Measurements from ENCODE around the gene NFIB.

Gene NFIB

DNA sequence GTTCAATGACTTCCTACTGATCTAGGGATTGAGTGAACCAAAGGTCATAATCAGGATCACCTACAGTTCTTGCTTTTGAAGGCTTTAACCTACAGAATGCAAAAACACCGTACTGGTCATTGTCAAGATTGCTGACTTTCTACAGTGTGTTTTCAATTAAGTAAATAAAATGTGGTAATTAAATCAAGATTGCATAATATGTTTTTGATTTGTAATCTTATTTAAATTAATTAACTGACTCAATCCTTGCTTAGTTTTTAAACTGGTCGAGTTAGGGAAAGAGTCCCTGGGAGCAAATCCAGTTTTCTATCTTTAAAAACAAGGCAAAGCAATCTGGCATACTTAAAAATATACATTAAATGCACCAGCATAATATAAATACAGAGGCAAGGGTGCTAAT, 125.9 kb downstream of the NFIB start:
- DNase-seq (ENCODE audit: low read depth): no peak

DNA sequence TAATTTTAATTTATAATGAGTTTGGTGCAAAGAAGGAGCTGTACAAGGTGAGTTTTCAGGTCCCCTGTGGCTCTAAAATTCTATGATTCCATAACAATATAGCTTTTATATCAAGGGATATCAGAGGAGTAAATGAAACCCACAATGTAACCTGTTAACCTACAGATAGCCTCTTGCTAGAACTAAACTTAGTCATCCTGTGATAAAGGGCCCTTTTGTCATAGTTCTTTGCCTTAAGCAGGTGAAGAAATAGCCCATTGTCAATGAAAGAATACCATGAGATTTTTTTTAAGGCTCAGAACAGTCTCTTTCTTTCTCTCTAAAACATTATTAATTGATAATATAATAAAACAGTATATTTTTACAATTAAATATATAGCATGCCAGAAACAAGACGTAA, 127.8 kb downstream of the NFIB start:
- no peak for DNase-seq (ENCODE audit: low read depth)

DNA sequence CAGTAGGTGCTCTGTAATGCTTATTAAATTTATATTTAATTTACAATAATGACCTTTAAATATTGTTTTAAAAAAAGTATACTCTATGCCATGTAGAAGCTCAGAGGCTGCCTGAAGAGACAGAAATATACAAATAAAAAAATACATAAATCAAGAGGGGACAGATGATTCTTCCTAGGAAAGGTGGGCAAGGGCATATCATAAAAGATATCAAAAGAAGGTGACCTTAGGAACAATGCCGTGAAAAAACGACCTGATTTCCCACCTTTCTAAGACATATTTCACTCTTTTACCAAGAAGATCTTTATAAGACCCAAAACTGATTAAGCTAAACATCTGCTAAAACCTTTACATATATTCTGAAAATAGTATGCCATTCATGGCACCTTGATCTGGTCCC, 128.9 kb downstream of the NFIB start:
- no peak for DNase-seq (ENCODE audit: low read depth)

DNA sequence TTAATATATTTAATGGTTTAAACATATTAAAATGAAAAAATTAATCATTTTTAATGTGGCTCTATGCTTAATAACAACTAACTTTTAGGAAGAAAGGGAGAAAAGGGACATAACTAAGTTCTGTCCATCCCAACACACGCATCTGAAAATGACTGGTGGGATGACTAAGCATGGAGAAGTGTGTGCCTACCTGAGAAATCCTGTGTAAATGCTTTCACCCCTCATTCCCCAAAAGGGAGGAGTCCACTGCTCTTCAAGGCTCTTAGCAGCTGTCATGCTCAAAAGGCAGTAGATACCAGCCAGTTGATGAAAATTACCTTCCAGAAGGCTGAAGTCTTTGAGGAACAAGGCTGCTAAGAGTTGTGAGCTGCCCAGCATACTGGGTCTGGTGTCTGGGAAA, 130.9 kb downstream of the NFIB start:
- no peak for DNase-seq (ENCODE audit: low read depth)

DNA sequence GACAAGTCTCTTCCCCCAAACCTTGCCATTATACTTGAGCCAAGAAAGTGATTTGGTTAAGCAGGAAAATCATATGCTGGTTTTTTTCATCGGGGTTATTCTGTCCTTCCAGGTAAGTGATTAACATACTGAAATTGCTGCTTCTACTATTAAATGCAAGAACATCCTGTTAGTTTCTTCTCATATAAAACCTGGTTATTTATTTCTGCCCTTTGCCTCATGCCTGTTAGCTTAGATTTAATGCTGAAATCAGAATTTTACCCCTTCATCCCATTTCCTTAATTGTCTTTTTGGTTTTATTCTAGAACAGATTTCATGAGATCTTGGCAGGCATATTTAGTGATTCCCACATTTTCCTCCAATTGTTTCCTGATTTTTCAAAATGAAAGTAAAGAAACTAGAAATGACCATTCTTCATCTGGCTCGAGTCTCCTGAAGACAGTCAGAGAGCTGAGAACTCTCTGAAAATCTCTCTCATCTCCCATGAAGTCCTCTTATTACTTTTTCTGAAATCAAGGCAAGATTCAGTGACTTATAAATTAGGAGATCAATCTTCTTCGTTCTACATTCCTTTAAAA, 132.9 kb downstream of the NFIB start:
- DNase-seq (ENCODE audit: low read depth): no peak

DNA sequence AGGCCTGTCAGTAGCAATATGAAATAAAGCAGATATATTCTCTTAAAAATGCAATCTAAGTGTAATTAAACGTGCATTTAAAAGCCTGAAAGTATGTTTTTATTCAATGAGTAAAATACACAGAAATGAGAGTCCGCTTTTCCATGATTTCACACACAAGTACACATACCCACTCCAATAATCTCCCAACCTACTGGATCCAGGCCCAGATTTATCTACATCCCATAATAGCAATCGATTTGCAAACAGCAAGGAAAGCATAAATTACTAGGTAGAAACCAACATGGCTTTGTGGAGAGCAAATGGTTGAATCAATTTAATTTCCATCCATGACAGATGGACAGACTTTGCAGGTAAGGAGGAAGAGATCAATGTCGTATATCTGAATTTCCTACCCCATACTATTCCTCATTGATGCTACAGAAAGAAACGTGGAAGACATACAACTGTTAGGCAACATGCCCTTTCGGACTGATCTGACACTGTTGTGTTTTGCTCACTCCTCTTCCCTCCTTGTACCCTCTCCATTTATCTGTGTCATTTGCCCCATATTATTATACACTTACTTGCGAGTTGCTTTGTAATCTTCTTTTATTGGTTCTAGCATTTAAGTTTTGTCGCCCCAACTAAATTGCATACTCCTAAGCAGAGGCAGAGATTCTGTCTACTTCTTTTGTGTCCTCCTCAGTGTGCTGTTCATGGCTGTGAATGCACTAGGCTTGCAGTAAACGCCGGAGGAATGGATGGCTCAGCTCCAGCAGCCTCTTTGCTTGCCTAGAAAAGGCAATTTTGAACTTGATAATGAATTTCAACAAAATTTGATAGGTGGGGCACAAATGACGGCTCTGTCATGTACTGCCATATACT, 133.6 kb downstream of the NFIB start:
- no peak for DNase-seq (ENCODE audit: low read depth)

DNA sequence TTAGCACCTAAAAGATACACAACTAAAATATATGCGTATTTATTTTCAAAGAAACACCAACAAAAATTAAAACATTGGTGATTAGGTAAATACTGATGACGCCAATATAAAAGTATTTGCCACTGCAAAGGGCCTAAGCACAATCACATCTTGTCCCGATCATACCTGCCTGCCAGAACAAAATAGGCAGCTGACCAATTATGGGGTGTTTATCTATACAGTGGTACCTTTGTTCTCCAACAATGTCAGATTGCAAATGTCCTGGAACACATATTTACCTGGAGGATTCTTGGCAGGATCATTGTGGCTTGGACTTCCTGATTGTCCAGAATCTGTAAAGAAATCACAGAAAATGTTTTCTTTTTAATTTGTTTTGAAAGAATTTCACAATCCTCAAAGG, 134.5 kb downstream of the NFIB start:
- DNase-seq (ENCODE audit: low read depth): no peak

DNA sequence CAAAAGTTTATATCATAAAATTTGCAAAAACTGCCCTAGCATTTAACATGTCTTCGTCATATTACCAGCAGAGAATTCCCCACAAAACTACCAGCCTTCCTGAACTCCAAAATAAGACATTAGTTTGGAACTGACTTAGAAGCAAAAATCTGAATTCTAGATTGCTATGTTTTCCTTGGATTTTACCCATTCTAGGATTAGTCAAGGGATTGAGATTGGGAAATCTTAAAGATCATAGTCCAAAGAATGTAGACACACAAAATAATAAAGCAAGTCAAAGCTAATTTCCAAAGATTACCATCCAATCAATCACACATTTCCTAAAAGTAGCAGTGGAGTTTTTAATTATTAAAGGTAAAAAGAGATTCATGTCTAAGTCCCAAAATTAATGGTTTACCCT, 138.2 kb downstream of the NFIB start:
- no peak for DNase-seq (ENCODE audit: low read depth)

DNA sequence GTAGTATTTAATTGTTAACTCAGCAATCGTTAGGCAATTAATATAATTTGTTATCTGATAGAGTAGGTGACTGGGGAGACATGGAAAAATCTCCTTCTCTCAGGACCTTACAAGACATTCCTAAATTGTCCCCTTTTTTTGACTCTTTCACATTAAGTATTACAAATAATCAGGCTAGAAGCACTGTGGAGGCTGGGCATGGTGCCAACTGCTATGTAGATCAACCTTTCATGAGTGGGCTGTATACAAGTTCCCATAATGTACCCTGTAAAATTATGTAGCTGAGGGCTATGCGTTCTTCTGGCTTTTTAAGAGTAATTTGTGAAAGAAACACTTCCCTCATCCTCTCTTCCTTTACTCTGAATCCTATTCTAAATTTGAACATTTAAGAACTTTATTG, 140.2 kb downstream of the NFIB start:
- no peak for DNase-seq (ENCODE audit: low read depth)

DNA sequence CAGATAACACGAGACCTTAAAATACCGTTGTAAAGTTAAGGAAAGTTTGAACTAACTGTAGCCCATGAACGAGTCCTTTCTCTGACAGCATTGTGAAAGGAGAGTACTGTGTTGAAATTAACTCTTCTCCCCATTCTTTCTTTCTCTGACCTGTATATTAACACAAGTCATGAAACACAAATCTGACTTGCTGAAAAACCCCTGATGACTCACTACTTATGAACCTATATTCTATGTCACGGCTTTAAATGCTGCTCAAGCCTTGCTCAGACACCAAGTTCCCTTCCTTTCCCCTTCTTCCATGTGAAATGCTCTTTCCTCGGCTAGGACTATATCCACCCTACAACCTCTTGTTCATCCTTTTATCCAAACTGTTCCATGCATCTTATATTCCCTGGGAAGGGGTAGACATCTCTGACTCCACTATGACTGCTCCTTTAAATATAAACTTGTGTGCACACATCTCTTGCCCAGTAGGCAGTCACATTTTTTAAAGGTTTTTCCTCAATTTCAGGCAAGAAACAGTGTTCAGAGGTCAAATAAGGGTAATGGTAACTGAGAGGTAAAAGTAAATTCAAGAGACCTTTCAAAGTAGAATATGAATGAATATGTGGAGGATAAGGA, 142.9 kb downstream of the NFIB start:
- no peak for DNase-seq (ENCODE audit: low read depth)

DNA sequence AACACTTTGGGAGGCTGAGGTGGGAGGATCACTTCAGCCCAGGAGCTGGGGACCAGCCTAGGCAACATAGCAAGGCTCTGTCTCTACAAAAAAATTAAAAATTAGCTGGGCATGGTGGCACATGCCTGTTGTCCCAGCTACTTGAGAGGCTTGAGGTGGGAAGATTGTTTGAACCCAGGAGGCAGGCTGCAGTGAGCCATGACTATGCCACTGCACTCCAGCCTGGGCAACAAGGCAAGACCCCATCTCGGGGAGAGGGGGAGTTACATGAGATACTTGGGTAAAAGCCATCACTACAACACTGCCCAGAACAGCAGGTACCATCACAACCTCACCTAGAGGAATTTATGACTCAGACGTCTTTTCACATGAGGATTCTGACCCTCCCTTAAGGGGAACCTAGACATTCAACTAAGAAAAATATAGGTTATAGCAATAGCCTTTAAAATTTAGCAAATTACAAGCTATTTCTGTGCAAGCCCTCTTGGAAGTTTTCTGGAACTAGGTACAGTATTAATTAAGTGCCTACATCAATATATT, 143.5 kb downstream of the NFIB start:
- DNase-seq (ENCODE audit: low read depth): no peak

DNA sequence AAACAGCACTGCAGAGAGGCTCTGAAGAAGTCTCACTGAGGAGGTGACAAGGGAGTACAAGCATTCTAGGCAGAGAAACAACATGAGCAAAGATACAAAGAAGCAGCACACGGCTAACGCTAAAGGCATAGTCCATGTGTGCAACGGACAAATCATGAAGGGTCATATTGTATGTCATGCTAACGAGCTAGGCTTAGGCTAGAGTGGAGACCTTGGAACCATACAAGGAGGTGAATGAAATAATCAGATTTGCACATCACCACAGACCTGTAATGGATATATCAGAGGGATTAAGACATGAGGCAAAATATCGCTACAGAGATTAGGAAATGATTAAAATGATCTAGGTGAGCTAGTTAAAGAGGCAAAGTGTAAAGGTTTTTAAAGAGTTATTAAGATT, 145.6 kb downstream of the NFIB start:
- DNase-seq (ENCODE audit: low read depth): no peak

DNA sequence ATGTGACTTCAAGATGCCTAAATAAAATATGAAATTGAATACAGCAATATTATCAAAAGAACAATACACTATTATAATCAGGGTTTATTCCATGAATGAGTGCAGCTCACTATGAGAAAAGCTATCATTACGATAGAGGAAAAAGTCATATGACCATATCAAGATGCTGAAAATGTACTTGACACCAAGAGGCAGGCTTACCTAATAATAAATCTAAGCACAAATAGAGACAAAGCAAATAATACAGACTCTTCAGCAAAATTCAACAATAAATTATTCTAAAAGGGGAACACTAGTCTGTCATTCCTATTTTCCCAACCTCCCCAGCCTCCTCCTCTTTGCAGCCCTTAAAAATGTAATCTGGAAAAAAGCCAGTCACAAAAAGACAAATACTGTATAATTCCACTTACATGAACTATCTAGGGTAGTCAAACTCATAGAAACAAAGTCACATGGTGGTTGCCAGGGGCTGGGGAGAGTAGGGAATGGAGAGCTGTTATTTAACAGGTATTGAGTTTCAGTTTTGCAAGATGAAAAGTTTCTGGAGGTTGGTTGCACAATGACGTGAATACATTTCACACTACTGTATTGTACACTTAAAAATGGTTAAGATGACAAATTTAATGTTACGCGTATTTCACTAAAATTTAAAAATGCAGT, 148.4 kb downstream of the NFIB start:
- no peak for DNase-seq (ENCODE audit: low read depth)

DNA sequence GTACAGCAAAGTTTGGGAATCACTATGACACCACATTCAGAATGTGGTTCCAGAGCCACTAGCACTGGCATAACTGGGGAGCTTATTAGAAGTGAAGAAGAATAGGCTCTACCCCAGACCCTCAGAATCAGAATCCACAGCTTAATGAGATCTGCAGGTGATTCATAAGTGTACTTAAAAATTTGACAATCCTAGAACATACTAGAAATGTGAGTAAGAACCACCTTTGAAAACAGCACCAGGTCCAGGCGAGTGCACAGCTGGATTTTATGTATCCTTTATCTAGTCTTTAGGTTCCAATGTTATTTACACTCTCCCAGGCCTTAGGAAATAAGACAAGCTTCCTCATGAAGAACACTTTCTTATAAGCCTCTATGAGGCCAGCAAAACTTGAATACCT, 149.0 kb downstream of the NFIB start:
- no peak for DNase-seq (ENCODE audit: low read depth)

DNA sequence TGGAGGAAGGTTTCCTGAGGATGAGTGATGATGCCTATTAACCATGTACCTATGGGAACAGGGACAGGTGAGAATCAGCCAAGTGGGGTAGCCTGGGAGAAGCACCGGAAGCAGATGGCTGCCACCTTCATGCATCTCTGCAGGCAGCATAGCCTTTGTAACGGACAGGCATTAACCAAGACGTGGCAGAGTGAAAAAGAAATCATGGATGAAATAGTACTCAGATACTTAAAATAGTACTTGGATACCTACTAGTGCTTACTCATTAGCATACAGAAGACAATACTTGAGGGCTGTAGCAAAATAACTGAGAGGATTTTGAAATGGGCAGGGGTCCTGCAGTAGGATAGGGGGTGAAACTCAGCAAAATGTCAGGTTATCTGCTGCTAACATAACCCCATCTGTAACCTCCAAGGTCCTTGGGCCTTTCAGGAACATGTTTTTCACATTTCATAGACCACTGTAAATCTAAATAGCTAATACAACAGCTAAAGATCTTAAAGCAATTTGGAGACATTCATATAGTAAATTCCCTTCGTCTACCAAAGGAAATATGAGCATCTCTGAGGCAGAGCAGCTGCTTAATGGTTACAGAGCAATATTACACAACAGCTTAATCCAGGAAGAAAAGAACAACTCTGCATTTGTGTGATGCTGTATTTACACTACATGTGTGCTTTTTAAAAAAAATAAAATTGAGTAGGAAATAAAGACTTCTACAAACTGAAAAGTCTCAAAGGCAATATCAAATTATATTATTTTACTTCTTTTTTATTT, 154.3 kb downstream of the NFIB start:
- no peak for DNase-seq (ENCODE audit: low read depth)

DNA sequence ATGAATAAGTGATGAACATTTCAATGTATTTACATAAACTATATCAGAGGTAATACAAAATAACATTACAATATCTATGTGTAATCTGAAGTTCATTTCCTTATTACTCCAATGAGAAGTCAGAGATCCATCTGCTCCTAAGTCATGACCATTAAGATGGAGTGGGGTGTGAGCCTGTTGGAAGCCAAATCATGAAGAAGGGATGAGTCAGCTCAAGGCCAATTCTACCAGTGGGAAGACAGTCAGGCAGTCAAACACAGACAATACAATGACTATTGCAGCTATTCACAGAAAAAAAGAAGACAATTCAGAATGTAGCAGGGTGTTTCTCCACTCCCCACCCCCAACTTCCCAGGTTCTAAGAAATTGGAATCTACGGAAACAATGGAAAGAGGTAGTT, 155.0 kb downstream of the NFIB start:
- DNase-seq (ENCODE audit: low read depth): no peak

DNA sequence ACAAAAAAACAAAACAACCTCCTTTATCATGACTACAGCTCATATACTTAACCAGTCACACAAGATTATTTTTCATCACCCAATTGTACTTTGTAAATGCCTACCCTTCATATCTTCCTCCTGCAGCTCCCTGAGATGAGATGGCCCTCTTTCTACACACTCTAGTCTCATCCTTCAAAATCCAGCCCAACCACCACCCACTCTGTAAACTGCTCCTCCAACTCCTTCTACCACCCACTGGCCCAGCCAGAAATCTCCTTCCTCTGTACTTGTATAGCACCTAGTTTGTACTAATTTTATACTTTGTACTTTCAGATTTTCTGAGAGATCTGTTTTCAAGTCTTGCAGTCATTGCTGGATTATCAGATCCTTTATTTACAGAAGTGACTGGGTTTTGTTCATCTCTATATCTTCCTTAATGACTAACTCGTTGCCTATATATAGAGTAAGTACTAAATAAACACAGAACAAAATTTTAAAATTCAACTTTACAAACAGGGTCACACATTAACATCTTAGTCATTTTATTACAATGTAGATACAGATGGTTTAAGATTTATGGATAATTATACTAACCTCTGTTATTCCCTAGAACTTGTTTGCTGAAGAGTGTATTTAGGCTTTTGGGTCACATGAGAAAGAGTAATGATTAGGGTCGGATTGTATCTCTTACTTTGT, 155.7 kb downstream of the NFIB start:
- DNase-seq (ENCODE audit: low read depth): no peak

DNA sequence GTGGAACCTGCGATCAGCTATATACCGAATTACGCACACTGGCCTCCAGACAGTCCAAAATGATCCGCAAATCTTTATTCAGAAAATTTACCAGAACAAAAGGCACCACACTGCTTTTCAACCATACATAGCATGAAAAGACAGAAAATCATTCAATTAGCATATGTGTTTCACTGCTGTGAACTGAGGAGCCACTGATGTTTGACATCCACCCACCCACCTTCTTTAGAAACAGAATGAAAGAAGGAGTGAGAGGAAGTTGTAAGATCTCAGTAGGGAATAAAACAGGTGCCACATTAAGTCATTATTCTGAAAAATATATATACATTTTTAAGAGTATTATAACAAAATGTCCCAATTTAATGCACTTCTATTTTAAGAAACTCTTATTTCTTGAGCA, 156.8 kb downstream of the NFIB start:
- no peak for DNase-seq (ENCODE audit: low read depth)

DNA sequence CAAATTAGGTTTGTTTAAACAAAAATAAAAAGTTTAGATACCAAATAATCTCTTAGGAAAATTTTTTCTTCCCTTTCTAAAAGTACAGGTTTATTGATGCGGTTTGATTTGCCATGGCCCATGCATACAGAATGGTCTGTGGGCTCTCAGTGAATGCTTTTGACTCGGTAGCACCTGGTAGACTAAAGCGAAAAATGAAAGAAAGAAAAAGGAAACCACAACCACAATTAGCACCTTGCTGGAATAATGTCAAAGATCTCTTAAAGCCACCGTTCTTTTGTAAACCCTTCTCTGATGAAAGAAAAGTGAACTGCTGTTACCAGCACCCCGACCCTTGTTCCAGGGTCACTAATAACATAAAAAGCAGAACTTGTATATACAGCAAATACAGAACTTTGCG, 157.9 kb downstream of the NFIB start:
- no peak for DNase-seq (ENCODE audit: low read depth)

DNA sequence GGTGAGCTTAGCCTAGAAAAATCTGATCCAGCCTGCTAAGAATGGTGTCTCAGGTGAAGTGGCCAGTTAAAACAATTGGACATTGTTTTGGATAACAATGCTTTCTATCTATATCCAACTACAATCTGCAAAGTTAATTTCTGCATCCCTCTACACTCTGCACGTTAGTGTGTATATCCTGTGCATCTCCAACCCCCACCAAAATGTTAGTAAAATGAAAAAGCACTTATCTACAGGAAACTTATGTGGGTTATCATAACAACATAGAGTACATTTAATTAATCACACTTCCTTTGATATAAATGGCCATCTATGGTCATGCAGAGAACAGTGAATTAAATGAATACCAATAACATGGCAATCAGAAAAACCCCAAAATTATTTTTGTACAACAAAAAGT, 158.7 kb downstream of the NFIB start:
- DNase-seq (ENCODE audit: low read depth): no peak

DNA sequence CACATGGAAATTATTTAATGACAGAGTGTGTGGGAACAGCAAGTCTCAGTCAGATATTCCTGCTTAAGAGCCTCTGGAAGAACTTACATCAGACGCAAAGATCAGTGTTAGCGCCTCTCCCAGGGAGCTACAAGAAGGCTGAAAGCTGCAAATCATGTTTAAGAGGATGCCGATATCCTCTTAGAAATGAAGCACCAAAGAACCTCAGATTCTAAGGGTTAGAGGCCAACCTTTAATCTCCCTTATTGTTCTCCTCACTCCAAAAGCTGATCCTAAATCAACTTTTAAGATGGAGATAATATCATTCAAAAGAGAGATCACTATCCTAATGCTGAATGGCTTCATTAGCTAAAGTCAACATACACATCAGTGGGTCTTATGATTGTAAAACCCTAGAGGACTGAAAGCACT, 160.6 kb downstream of the NFIB start:
- DNase-seq (ENCODE audit: low read depth): no peak

Measured in EH (cell line).